K562 (cell line): ENCODE data around the gene AJUBA. TPM values are rescaled to one million over a fixed set of nuclear protein-coding genes. Genes with fewer than 3 reads are reported as not detected.

ENCODE experiments used
- LEF1 ChIP-seq: fragments of 450-650 bp; IDR thresholded peaks from 2 replicates; pipeline ENCODE4 v1.6.1; 2016; ENCODE audit warnings: mild to moderate bottlenecking
- MEF2D ChIP-seq: conservative IDR thresholded peaks from 2 replicates; pipeline ENCODE4 v1.6.1; 2016; ENCODE audit warnings: low read depth, missing genetic modification characterization, missing compliant biosample characterization
- NCOA2 ChIP-seq, 2 experiments: fragments of 450-650 bp; IDR thresholded peaks; 2 replicates each; pipeline ENCODE4 v1.6.1; 2018; ENCODE audit warnings: mild to moderate bottlenecking in 2 of 2, moderate library complexity in 1 of 2; ENCODE audit not compliant: partially characterized antibody in 2 of 2
- NFRKB ChIP-seq: fragments of 450-650 bp; IDR thresholded peaks from 2 replicates; pipeline ENCODE4 v1.6.1; 2016; ENCODE audit warnings: low read depth
- NFXL1 ChIP-seq: fragments of 450-650 bp; formaldehyde crosslinking; IDR thresholded peaks from 2 replicates; pipeline ENCODE4 v1.4.0; 2021; ENCODE audit warnings: mild to moderate bottlenecking
- NR3C1 ChIP-seq: sonication (generic); formaldehyde crosslinking; IDR thresholded peaks from 2 replicates; pipeline ENCODE4 v1.8.1; 2022; ENCODE audit warnings: missing genetic modification reagents
- POLR2H ChIP-seq: IDR thresholded peaks from 2 replicates; pipeline ENCODE4 v1.6.1; 2016; ENCODE audit warnings: missing genetic modification characterization, low read depth, mild to moderate bottlenecking, control low read depth, missing compliant biosample characterization, moderate library complexity
- STAG1 ChIP-seq: sonication (generic); formaldehyde crosslinking; IDR thresholded peaks from 2 replicates; pipeline ENCODE4 v1.5.0; 2020; ENCODE audit warnings: missing genetic modification reagents, borderline replicate concordance
- TGIF2 ChIP-seq: sonication (generic); formaldehyde crosslinking; IDR thresholded peaks from 2 replicates; pipeline ENCODE4 v1.8.1; 2022; ENCODE audit warnings: mild to moderate bottlenecking, missing genetic modification reagents, moderate library complexity
- TOE1 ChIP-seq, 2 experiments: fragments of 450-650 bp in 1 of 2; sonication (generic) in 1 of 2; formaldehyde crosslinking in 1 of 2; IDR thresholded peaks; 2 replicates each; pipeline versions ENCODE4 v1.7.1 to v1.8.0; 2016 to 2022; ENCODE audit warnings: borderline replicate concordance in 2 of 2, mild to moderate bottlenecking in 2 of 2, antibody characterized with exemption in 1 of 2, inconsistent platforms in 1 of 2, low read depth in 1 of 2, missing genetic modification reagents in 1 of 2, moderate library complexity in 1 of 2
- XRCC4 ChIP-seq: IDR thresholded peaks from one replicate; pipeline ENCODE4 v1.6.1; 2011; ENCODE audit not compliant: insufficient read depth, insufficient read length; ENCODE audit errors: extremely low read depth
- ZNF184 ChIP-seq: sonication (generic); formaldehyde crosslinking; IDR thresholded peaks from 2 replicates; pipeline ENCODE4 v1.5.0; 2020; ENCODE audit warnings: missing genetic modification reagents
- ZNF436 ChIP-seq: fragments of 250-450, 450-650 bp; sonication (Bioruptor Pico); formaldehyde crosslinking; IDR thresholded peaks from 2 replicates; pipeline ENCODE4 v1.7.0; 2020; ENCODE audit warnings: mild to moderate bottlenecking
- polyA plus RNA-seq, 8 experiments: library from polyadenylated mRNA; depleted of rRNA in 4 of 8; stranded (reverse) in 5 of 8; unstranded in 3 of 8; fragments of >200 nt; fragmentation: Nextera tagmentation in 2 of 8; fragmentation: Illumina TruSeq in 1 of 8; extraction: Ambion mirVana in 2 of 8; extraction: Trizol in 1 of 8; gene quantifications; 2 replicates each; pipeline versions ENCODE4 v1.2.1 to v1.2.3, GENCODE V29; 2011 to 2014; ENCODE audit warnings: inconsistent platforms in 1 of 8, missing spikeins in 1 of 8
- total RNA-seq, 7 experiments: library from RNA; depleted of rRNA in 6 of 7; stranded (reverse); fragments of >200 nt in 6 of 7; fragmentation: Illumina TruSeq in 2 of 7; extraction: Trizol in 2 of 7; gene quantifications; 2 replicates each; pipeline versions ENCODE4 v1.2.1 to v1.2.3, GENCODE V29; 2011 to 2021; ENCODE audit warnings: low replicate concordance in 1 of 7
- TF ChIP-seq, protein P1 (sequence below): fragments of 450-650 bp; IDR thresholded peaks from 2 replicates; pipeline ENCODE4 v1.7.1; 2018; ENCODE audit warnings: mild to moderate bottlenecking, low read depth; ENCODE audit not compliant: partially characterized antibody
- TF ChIP-seq, protein P2 (sequence below), 2 experiments: fragments of 450-650 bp; conservative IDR thresholded peaks; 2 replicates each; pipeline ENCODE4 v1.6.1; 2017; ENCODE audit warnings: mild to moderate bottlenecking in 2 of 2, moderate library complexity in 2 of 2
- TF ChIP-seq, protein P3 (sequence below): fragments of 450-650 bp; IDR thresholded peaks from 2 replicates; pipeline ENCODE4 v1.6.1; 2017; ENCODE audit warnings: antibody characterized with exemption
- TF ChIP-seq, protein P4 (sequence below): fragments of 200-800 bp; sonication (Bioruptor generic); IDR thresholded peaks from 2 replicates; pipeline ENCODE4 v1.6.1; 2017; ENCODE audit warnings: missing genetic modification characterization, missing compliant biosample characterization
- TF ChIP-seq, protein P5 (sequence below): fragments of 450-650 bp; IDR thresholded peaks from 2 replicates; pipeline ENCODE4 v1.6.1; 2016

AJUBA gene
- total and polyA plus RNA-seq, 9 of the 15 experiments (the other 6 are each of a cell fraction or from before 2014, with no cell fraction given), result 0.73 to 4.7 (median 2.8) TPM

DNA sequence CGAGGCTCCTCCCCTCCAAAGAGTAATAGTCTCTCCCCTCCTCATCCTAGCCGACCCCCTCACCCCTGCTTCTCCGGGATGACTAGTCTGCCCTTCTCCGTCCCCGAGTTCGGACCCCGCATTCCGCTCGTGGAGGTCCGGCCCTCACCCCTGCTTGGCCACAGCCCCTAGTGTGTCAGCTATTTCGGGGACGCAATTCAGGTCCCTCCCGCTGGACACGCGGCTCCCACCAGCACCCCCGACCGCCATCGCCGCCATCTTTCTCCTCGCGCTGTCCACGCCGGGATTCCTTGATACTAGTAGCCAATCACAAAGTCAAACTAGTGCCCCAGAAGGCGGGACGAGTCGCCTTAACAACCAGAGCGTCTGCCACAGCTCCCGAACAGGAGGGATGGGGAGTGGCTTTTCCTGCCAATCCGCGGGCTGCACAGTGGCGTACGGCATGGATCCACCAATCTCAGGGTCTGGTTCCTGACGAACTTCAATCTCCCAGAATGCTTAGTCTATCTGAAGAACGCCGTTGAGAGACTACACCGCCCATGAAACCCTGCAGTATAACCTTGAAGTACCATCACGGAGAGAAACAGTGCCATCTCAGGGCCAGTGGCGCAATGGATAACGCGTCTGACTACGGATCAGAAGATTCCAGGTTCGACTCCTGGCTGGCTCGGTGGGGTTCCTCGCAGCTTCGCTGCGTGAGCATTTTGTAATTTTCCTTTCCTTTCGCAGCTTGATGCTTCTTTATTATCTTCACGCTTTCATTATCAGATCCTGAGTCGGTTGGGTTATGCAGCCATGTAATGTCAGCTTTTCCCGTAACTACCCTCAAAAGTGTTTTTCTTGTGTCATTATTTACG is 53.0 kb downstream of the AJUBA start, which contains the start of gene PRMT5 (continued):
- TF ChIP-seq, protein P1, sequence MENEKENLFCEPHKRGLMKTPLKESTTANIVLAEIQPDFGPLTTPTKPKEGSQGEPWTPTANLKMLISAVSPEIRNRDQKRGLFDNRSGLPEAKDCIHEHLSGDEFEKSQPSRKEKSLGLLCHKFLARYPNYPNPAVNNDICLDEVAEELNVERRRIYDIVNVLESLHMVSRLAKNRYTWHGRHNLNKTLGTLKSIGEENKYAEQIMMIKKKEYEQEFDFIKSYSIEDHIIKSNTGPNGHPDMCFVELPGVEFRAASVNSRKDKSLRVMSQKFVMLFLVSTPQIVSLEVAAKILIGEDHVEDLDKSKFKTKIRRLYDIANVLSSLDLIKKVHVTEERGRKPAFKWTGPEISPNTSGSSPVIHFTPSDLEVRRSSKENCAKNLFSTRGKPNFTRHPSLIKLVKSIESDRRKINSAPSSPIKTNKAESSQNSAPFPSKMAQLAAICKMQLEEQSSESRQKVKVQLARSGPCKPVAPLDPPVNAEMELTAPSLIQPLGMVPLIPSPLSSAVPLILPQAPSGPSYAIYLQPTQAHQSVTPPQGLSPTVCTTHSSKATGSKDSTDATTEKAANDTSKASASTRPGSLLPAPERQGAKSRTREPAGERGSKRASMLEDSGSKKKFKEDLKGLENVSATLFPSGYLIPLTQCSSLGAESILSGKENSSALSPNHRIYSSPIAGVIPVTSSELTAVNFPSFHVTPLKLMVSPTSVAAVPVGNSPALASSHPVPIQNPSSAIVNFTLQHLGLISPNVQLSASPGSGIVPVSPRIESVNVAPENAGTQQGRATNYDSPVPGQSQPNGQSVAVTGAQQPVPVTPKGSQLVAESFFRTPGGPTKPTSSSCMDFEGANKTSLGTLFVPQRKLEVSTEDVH, result no peak
- TF ChIP-seq POLR2H (tag) (peak; percentile 100), TGIF2 (CRISPR knock-in tag) (no peak), STAG1 (no peak), NFRKB (peak; percentile 97), NR3C1 (CRISPR knock-in tag) (no peak), TOE1 (IDR thresholded peaks at IDR 0.05; ENCODE audit: borderline replicate concordance) (no peak; the same call in 1 of the 2 replicates), TOE1 (CRISPR knock-in tag; IDR thresholded peaks at IDR 0.05; ENCODE audit: borderline replicate concordance, low read depth) (no peak), ZNF184 (no peak), ZNF436 (no peak), LEF1 (no peak), MEF2D (no peak), NFXL1 (CRISPR knock-in tag) (no peak), NCOA2 (IDR thresholded peaks at IDR 0.05; ENCODE audit: partially characterized antibody in 2 of 2) (peak in 1 of 2 experiments; percentile 73), XRCC4 (no peak)
- TF ChIP-seq, protein P2, sequence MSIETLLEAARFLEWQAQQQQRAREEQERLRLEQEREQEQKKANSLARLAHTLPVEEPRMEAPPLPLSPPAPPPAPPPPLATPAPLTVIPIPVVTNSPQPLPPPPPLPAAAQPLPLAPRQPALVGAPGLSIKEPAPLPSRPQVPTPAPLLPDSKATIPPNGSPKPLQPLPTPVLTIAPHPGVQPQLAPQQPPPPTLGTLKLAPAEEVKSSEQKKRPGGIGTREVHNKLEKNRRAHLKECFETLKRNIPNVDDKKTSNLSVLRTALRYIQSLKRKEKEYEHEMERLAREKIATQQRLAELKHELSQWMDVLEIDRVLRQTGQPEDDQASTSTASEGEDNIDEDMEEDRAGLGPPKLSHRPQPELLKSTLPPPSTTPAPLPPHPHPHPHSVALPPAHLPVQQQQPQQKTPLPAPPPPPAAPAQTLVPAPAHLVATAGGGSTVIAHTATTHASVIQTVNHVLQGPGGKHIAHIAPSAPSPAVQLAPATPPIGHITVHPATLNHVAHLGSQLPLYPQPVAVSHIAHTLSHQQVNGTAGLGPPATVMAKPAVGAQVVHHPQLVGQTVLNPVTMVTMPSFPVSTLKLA (conservative IDR thresholded peaks at IDR 0.05), result peak; percentile 88 to 93
- TF ChIP-seq, protein P3, sequence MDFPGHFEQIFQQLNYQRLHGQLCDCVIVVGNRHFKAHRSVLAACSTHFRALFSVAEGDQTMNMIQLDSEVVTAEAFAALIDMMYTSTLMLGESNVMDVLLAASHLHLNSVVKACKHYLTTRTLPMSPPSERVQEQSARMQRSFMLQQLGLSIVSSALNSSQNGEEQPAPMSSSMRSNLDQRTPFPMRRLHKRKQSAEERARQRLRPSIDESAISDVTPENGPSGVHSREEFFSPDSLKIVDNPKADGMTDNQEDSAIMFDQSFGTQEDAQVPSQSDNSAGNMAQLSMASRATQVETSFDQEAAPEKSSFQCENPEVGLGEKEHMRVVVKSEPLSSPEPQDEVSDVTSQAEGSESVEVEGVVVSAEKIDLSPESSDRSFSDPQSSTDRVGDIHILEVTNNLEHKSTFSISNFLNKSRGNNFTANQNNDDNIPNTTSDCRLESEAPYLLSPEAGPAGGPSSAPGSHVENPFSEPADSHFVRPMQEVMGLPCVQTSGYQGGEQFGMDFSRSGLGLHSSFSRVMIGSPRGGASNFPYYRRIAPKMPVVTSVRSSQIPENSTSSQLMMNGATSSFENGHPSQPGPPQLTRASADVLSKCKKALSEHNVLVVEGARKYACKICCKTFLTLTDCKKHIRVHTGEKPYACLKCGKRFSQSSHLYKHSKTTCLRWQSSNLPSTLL, result peak; percentile 40; the same call in 1 of the 2 replicates
- TF ChIP-seq, protein P4, sequence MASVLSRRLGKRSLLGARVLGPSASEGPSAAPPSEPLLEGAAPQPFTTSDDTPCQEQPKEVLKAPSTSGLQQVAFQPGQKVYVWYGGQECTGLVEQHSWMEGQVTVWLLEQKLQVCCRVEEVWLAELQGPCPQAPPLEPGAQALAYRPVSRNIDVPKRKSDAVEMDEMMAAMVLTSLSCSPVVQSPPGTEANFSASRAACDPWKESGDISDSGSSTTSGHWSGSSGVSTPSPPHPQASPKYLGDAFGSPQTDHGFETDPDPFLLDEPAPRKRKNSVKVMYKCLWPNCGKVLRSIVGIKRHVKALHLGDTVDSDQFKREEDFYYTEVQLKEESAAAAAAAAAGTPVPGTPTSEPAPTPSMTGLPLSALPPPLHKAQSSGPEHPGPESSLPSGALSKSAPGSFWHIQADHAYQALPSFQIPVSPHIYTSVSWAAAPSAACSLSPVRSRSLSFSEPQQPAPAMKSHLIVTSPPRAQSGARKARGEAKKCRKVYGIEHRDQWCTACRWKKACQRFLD, result peak; percentile 62
- TF ChIP-seq, protein P5, sequence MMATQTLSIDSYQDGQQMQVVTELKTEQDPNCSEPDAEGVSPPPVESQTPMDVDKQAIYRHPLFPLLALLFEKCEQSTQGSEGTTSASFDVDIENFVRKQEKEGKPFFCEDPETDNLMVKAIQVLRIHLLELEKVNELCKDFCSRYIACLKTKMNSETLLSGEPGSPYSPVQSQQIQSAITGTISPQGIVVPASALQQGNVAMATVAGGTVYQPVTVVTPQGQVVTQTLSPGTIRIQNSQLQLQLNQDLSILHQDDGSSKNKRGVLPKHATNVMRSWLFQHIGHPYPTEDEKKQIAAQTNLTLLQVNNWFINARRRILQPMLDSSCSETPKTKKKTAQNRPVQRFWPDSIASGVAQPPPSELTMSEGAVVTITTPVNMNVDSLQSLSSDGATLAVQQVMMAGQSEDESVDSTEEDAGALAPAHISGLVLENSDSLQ, result peak; percentile 92
